Mucosa of rectum (tissue), 2 donors: ENCODE measurements around the gene COL28A1.

Experiments
- H3K27ac ChIP-seq, 2 donors: one replicate each; pipeline ENCODE4 v1.7.0; 2013; ENCODE audit warnings: inconsistent platforms in 2 of 2, low read depth in 2 of 2, low read length in 2 of 2
- H3K27me3 ChIP-seq, 2 donors: one replicate each; pipeline ENCODE4 v1.7.0; 2013; ENCODE audit warnings: low read length in 2 of 2; ENCODE audit not compliant: control insufficient read depth in 2 of 2, insufficient read depth in 2 of 2
- H3K36me3 ChIP-seq, 2 donors: one replicate each; pipeline ENCODE4 v1.7.0; 2013; ENCODE audit warnings: low read length in 2 of 2; ENCODE audit not compliant: control insufficient read depth in 2 of 2, insufficient read depth in 2 of 2
- H3K4me1 ChIP-seq, 2 donors: one replicate each; pipeline ENCODE4 v1.7.0; 2013; ENCODE audit warnings: low read length in 2 of 2, mild to moderate bottlenecking in 1 of 2; ENCODE audit not compliant: control insufficient read depth in 2 of 2, insufficient read depth in 2 of 2
- H3K4me3 ChIP-seq, 2 donors: one replicate each; pipeline ENCODE4 v1.7.0; 2013; ENCODE audit warnings: low read length in 2 of 2
- H3K9ac ChIP-seq, 2 donors: one replicate each; pipeline ENCODE4 v1.7.0; 2013; ENCODE audit warnings: low read length in 2 of 2, low read depth in 1 of 2, mild to moderate bottlenecking in 1 of 2
- H3K9me3 ChIP-seq, 2 donors: one replicate each; pipeline ENCODE4 v1.7.0; 2013; ENCODE audit warnings: low read length in 2 of 2; ENCODE audit not compliant: control insufficient read depth in 2 of 2
- donor health status: healthy.
- donor health status: Normal muscosa, but diverticular disease.

COL28A1 gene

GRCh38 chr7:7524121-7524520 lies 11.6 kb downstream of the COL28A1 start:
- Histone ChIP-seq H3K4me1 (no peaks in the 10 kb centered on the region), H3K36me3 (no peaks in the 10 kb centered on the region), H3K4me3 (no peak overlapping the region), H3K27ac (no peak overlapping the region), H3K27me3 (peaks cover 0 to 3% of the 10 kb centered on the region in 2 donors), H3K9ac (no peak overlapping the region), H3K9me3 (no peaks in the 10 kb centered on the region)

GRCh38 chr7:7522421-7522820 lies 13.3 kb downstream of the COL28A1 start:
- H3K9ac ChIP-seq: no peak overlapping the region
- H3K9me3 ChIP-seq: no peaks in the 10 kb centered on the region
- no peaks in the 10 kb centered on the region for H3K36me3 ChIP-seq
- no peak overlapping the region for H3K4me3 ChIP-seq
- peaks cover 0 to 1% of the 10 kb centered on the region in 2 donors for H3K27me3 ChIP-seq
- H3K27ac ChIP-seq: no peak overlapping the region
- H3K4me1 ChIP-seq: peaks cover 0 to 3% of the 10 kb centered on the region in 2 donors

GRCh38 chr7:7521259-7521658 lies 14.4 kb downstream of the COL28A1 start:
- H3K9me3 ChIP-seq: no peaks in the 10 kb centered on the region

GRCh38 chr7:7519528-7519927 lies 16.1 kb downstream of the COL28A1 start:
- no peaks in the 10 kb centered on the region for H3K9me3 ChIP-seq
- no peak overlapping the region for H3K4me3 ChIP-seq
- no peaks in the 10 kb centered on the region for H3K36me3 ChIP-seq
- no peaks in the 10 kb centered on the region for H3K27me3 ChIP-seq
- no peak overlapping the region for H3K27ac ChIP-seq
- H3K4me1 ChIP-seq: peaks cover 5 to 16% of the 10 kb centered on the region in 2 donors
- no peak overlapping the region for H3K9ac ChIP-seq

More at GRCh38 chr7:7521259-7521658, 14.4 kb downstream of the COL28A1 start:
- Histone ChIP-seq H3K9ac (no peak overlapping the region), H3K4me3 (no peak overlapping the region), H3K4me1 (peaks cover under 1 to 11% of the 10 kb centered on the region in 2 donors), H3K36me3 (no peaks in the 10 kb centered on the region), H3K27ac (no peak overlapping the region), H3K27me3 (no peaks in the 10 kb centered on the region)

- Histone ChIP-seq H3K4me3 (no peak overlapping the region), H3K36me3 (no peaks in the 10 kb centered on the region), H3K4me1 (peaks cover 7 to 16% of the 10 kb centered on the region in 2 donors), H3K27me3 (no peaks in the 10 kb centered on the region), H3K9me3 (no peaks in the 10 kb centered on the region), H3K27ac (no peak overlapping the region), H3K9ac (no peak overlapping the region)
Observed at GRCh38 chr7:7519056-7519455, 16.6 kb downstream of the COL28A1 start.

GRCh38 chr7:7517754-7518153 lies 17.9 kb downstream of the COL28A1 start:
- no peaks in the 10 kb centered on the region for H3K9me3 ChIP-seq
- H3K36me3 ChIP-seq: no peaks in the 10 kb centered on the region
- peak overlapping the region in 1 of 2 donors; percentile 36 for H3K9ac ChIP-seq
- H3K4me3 ChIP-seq: no peak overlapping the region
- peaks cover 7 to 25% of the 10 kb centered on the region in 2 donors for H3K4me1 ChIP-seq
- no peaks in the 10 kb centered on the region for H3K27me3 ChIP-seq
- no peak overlapping the region for H3K27ac ChIP-seq

GRCh38 chr7:7516662-7517061 lies 19.0 kb downstream of the COL28A1 start:
- Histone ChIP-seq H3K36me3 (no peaks in the 10 kb centered on the region), H3K9ac (no peak overlapping the region), H3K27ac (no peak overlapping the region), H3K27me3 (no peaks in the 10 kb centered on the region), H3K9me3 (no peaks in the 10 kb centered on the region), H3K4me3 (no peak overlapping the region), H3K4me1 (peaks cover 7 to 28% of the 10 kb centered on the region in 2 donors)

- Histone ChIP-seq H3K27me3 (no peaks in the 10 kb centered on the region), H3K9ac (no peak overlapping the region), H3K27ac (no peak overlapping the region), H3K4me3 (peak overlapping the region in 1 of 2 donors; percentile 2), H3K36me3 (no peaks in the 10 kb centered on the region), H3K9me3 (no peaks in the 10 kb centered on the region), H3K4me1 (peaks cover 7 to 28% of the 10 kb centered on the region in 2 donors)
Observed at GRCh38 chr7:7516156-7516555, 19.5 kb downstream of the COL28A1 start.

- Histone ChIP-seq H3K27me3 (no peaks in the 10 kb centered on the region), H3K36me3 (no peaks in the 10 kb centered on the region), H3K4me3 (peak overlapping the region; percentile 26 to 29), H3K9ac (peak overlapping the region; percentile 1 to 8), H3K9me3 (no peaks in the 10 kb centered on the region), H3K27ac (peak overlapping the region; percentile 68 to 71), H3K4me1 (peaks cover 7 to 28% of the 10 kb centered on the region in 2 donors)
Observed at GRCh38 chr7:7512861-7513597, 22.6 kb downstream of the COL28A1 start.

GRCh38 chr7:7510794-7511193 lies 24.9 kb downstream of the COL28A1 start:
- Histone ChIP-seq H3K4me1 (peaks cover 3 to 12% of the 10 kb centered on the region in 2 donors), H3K27me3 (no peaks in the 10 kb centered on the region), H3K9me3 (no peaks in the 10 kb centered on the region), H3K36me3 (no peaks in the 10 kb centered on the region), H3K27ac (no peak overlapping the region), H3K4me3 (no peak overlapping the region), H3K9ac (no peak overlapping the region)
